Vagina (tissue), 2 donors: Measurements from ENCODE around the gene ZNF488. TPM values are rescaled to one million over a fixed set of nuclear protein-coding genes. Genes with fewer than 3 reads are reported as not detected.

ENCODE experiments used
- DNase-seq, 2 donors: peaks; one replicate each; pipeline ENCODE4 v3.0.0-alpha.2; 2017; ENCODE audit errors: extremely low spot score in 2 of 2
- H3K27ac ChIP-seq: fragments of 200-600 bp; sonication (generic); one replicate; pipeline ENCODE4 v1.5.1; 2019
- H3K27me3 ChIP-seq: fragments of 200-600 bp; sonication (generic); one replicate; pipeline ENCODE4 v1.5.1; 2019
- H3K36me3 ChIP-seq, 2 donors: fragments of 200-600 bp; sonication (generic); one replicate each; pipeline ENCODE4 v1.5.1; 2017 to 2019
- H3K4me1 ChIP-seq: fragments of 200-600 bp; sonication (generic); one replicate; pipeline ENCODE4 v1.5.1; 2019
- H3K4me3 ChIP-seq, 2 donors: fragments of 200-600 bp; sonication (generic); 1 replicate in 1 of 2; 2 replicates in 1 of 2; pipeline ENCODE4 v1.5.1; 2016 to 2019
- H3K9me3 ChIP-seq: fragments of 200-600 bp; sonication (generic); one replicate; pipeline ENCODE4 v1.5.1; 2019
- POLR2A ChIP-seq, 2 donors: fragments of 450-650 bp; IDR thresholded peaks; one replicate each; pipeline ENCODE4 v1.6.1; 2017; ENCODE audit warnings: antibody characterized with exemption in 2 of 2, mild to moderate bottlenecking in 2 of 2, moderate library complexity in 2 of 2
- POLR2AphosphoS5 ChIP-seq, 2 donors: sonication (generic); formaldehyde crosslinking; IDR thresholded peaks; one replicate each; pipeline ENCODE4 v1.9.0; 2017; ENCODE audit warnings: antibody characterized with exemption in 2 of 2, mild to moderate bottlenecking in 2 of 2, low read depth in 1 of 2; ENCODE audit not compliant: insufficient read depth in 1 of 2
- intact Hi-C: fragments of 100-400 bp; cut with DNase I; formaldehyde crosslinking; loops from one replicate; pipeline ENCODE4 v1.15.1; 2023
- total RNA-seq: library from RNA; depleted of rRNA; stranded (reverse); fragments of >200 nt; gene quantifications from one replicate; pipeline ENCODE4 v1.2.3, GENCODE V29; 2016
- TF ChIP-seq, protein P1 (sequence below), 3 experiments: fragments of 450-650 bp in 2 of 3; fragments of 200-600 bp in 1 of 3; sonication (generic) in 1 of 3; IDR thresholded peaks; one replicate each; pipeline ENCODE4 v1.5.1; 2017 to 2019; ENCODE audit warnings: antibody characterized with exemption in 3 of 3, mild to moderate bottlenecking in 2 of 3, moderate library complexity in 2 of 3

The ZNF488 gene
- total RNA-seq, 1 donor from 2014 or later: not detected

DNA sequence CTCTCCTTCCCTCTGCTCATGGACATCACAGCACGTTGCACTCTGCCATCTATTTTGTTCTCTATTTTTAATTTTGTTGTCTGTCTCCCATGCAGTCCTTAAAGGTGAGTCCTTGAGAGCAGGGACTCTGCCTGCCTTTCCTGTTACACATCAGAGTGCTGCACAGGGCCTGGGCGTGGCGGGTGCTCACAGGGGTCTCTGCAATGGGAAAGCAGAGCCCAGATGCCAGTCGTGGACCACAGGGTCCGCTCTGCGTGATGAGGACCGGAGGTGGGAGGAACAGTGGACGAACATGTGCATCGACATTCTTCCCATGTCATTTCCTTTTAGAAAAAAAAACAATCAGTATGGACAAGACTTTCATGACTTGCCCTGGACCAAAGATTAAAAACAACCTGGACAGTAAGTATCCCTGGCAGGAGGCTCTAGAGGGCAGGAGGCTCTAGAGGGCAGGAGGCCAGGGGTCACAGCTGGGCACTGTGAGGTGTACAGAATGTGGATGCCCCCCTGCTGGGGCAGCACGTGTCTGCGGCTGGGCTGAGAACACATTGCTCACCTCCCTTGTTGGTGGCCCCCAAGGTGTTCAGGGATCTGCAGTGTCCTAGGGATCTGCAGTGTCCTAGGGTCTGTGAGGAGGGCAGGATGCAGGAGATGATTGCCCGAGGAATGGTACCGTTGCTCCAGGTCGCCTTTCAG lies 29.6 kb upstream of the ZNF488 start:
- intact Hi-C loops: no loop called here
- Histone ChIP-seq H3K27ac (no peak overlapping the region), H3K9me3 (no peaks in the 10 kb centered on the region), H3K4me3 (no peak overlapping the region), H3K36me3 (no peaks in the 10 kb centered on the region), H3K27me3 (no peaks in the 10 kb centered on the region), H3K4me1 (no peaks in the 10 kb centered on the region)
- peak in 1 of 2 donors; percentile 79 for DNase-seq
- TF ChIP-seq, protein P1, sequence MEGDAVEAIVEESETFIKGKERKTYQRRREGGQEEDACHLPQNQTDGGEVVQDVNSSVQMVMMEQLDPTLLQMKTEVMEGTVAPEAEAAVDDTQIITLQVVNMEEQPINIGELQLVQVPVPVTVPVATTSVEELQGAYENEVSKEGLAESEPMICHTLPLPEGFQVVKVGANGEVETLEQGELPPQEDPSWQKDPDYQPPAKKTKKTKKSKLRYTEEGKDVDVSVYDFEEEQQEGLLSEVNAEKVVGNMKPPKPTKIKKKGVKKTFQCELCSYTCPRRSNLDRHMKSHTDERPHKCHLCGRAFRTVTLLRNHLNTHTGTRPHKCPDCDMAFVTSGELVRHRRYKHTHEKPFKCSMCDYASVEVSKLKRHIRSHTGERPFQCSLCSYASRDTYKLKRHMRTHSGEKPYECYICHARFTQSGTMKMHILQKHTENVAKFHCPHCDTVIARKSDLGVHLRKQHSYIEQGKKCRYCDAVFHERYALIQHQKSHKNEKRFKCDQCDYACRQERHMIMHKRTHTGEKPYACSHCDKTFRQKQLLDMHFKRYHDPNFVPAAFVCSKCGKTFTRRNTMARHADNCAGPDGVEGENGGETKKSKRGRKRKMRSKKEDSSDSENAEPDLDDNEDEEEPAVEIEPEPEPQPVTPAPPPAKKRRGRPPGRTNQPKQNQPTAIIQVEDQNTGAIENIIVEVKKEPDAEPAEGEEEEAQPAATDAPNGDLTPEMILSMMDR (IDR thresholded peaks at IDR 0.05): no peak
- TF ChIP-seq POLR2AphosphoS5 (IDR thresholded peaks at IDR 0.05; ENCODE audit: insufficient read depth in 1 of 2, low read depth in 1 of 2) (no peak), POLR2A (IDR thresholded peaks at IDR 0.05) (no peak)

DNA sequence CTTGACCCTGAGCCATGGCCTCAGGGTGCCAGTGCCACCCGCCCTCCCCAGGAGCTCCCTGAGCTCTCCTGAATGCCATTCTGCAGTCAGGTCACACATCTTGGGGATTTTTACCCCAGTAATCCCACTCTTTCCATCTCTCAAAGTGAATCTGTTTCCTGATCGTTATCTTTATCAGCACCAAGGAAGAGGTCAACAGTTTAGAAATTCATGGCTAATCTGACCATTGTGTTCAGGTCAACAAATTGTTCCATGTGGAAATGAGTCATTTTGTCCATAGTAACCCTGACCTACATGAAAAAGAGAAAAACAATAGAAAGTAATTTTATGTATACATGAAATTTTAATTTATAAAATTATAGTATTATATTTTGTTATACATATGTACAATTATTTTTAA lies 28.8 kb upstream of the ZNF488 start:
- H3K36me3 ChIP-seq: no peaks in the 10 kb centered on the region
- intact Hi-C loops: no loop called here
- no peak overlapping the region for H3K4me3 ChIP-seq
- H3K4me1 ChIP-seq: no peaks in the 10 kb centered on the region
- H3K9me3 ChIP-seq: no peaks in the 10 kb centered on the region
- TF ChIP-seq POLR2A (IDR thresholded peaks at IDR 0.05): no peak
- no peaks in the 10 kb centered on the region for H3K27me3 ChIP-seq
- DNase-seq: no peak
- H3K27ac ChIP-seq: no peak overlapping the region

DNA sequence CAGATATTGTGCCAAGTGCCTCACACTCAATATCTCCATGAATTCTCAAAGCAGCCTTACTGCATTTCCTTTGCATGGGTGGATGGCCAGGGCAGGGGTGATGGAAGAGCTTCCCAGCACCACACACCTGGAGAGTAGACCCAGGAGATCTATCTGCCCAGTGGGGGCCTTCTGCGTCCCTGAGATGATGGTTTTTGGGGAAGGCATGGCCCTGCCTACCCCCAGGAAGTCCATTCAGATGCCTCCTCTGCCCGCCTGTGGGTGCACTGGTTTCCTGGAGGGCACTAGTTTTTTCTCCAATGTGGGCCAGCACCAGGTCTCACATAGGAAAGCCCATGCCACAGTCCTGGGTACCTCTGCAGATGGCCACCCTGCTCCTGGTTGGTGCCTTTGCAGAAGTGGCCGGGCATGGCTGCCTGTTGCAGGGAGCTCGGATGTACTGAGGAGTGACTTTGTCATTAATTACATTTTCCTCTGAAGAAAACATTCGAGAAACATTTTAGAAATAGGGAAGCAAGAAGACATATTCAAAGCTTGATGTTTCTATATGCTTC lies 28.2 kb upstream of the ZNF488 start:
- intact Hi-C loops: no loop called here
- Histone ChIP-seq H3K27me3 (no peaks in the 10 kb centered on the region), H3K36me3 (no peaks in the 10 kb centered on the region), H3K4me3 (no peak overlapping the region), H3K27ac (no peak overlapping the region), H3K9me3 (no peaks in the 10 kb centered on the region), H3K4me1 (peaks cover 2% of the 10 kb centered on the region)
- DNase-seq: peak in 1 of 2 donors; percentile 71
- TF ChIP-seq, protein P1 (IDR thresholded peaks at IDR 0.05): no peak
- no peak for TF ChIP-seq POLR2A (IDR thresholded peaks at IDR 0.05)
- TF ChIP-seq POLR2AphosphoS5 (IDR thresholded peaks at IDR 0.05; ENCODE audit: insufficient read depth in 1 of 2, low read depth in 1 of 2): no peak

DNA sequence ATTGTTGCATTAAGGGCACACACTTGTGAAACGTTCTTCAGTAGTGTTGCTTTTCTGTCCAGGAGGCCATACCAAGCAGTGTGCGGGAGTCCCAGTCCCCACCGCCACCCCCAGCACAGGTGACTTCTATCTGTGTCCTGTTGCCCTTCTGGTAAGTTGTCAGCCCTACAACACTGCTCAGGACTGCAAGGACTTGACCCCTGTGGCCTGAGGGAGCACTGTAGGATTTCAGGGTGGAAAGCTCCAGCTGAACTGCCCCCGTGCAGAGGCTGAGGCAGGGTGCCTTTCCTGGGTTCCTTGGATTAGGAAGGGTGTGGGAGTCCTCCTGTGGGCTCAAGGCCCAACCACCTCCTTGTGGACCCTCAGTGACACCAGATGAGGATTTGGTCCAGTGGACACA lies 26.8 kb upstream of the ZNF488 start:
- TF ChIP-seq POLR2A (IDR thresholded peaks at IDR 0.05) (no peak), POLR2AphosphoS5 (IDR thresholded peaks at IDR 0.05; ENCODE audit: insufficient read depth in 1 of 2, low read depth in 1 of 2) (no peak)
- TF ChIP-seq, protein P1 (IDR thresholded peaks at IDR 0.05): no peak
- Histone ChIP-seq H3K27ac (no peak overlapping the region), H3K4me3 (no peak overlapping the region), H3K27me3 (no peaks in the 10 kb centered on the region), H3K9me3 (no peaks in the 10 kb centered on the region), H3K36me3 (no peaks in the 10 kb centered on the region), H3K4me1 (peaks cover 13% of the 10 kb centered on the region)
- intact Hi-C loops: no loop called here
- DNase-seq: peak in 1 of 2 donors; percentile 77

DNA sequence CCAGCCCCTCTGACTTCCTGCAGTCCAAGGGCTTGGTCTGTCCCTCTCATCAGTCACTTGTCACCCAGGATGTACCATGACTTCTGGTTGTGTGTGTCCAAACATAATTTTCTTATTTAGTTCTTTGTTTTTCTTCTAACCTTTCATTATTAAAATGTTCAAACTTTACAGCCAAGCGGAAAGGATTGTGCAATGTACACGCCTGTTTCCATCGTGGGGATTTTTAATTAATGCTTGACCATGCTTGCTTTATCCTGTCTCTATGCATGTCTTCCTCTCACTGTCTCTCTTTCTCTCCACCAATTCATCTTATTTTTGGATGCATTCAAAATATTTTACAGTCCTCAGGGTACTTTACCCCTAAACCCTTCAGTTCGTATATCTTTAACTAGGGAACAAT lies 26.2 kb upstream of the ZNF488 start:
- H3K27ac ChIP-seq: no peak overlapping the region
- H3K4me1 ChIP-seq: peaks cover 14% of the 10 kb centered on the region
- H3K4me3 ChIP-seq: no peak overlapping the region
- intact Hi-C loops: no loop called here
- no peak for DNase-seq
- no peaks in the 10 kb centered on the region for H3K9me3 ChIP-seq
- H3K36me3 ChIP-seq: no peaks in the 10 kb centered on the region
- H3K27me3 ChIP-seq: no peaks in the 10 kb centered on the region
- TF ChIP-seq, protein P1 (IDR thresholded peaks at IDR 0.05): no peak
